Measurements from ENCODE around the gene CD3D.

The CD3D gene

DNA sequence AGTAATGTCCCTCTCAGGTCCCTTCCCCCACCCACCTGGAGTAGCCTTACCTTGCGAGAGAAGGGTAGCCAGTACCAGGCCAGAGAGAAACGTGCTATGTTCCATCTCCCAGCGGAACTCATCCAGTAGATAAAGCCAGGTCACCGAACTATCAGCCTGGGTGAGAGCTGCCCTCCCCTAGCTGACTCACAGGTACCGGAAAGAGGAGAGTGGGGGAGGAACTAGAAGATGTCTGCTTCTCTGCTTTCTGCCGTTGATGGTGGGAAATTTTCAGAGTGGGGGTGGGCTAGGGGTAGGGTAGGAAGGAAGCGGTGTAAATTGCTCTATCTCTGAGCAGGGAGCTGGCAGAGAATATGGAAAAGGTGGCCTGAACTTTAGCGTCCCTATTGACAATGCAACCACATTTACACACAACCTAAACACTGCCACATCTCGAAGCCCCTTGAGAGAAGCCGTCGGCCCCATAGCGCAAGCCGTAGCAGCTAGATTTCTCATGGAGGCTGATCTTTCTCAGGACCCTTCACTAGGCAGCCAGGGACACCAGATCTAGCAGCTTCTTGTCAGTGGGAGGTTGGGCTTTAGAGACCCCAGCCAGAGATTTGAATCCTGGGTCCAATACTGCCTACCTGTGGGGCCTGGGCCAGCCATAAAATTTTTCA, at the start of gene CD3D:
Gene CD3D (minus strand): TSS at position 203 of the 659 bp plus-strand sequence. CDS start 98 bp downstream, at position 105.
- peak; percentile 69 for DNase-seq

DNA sequence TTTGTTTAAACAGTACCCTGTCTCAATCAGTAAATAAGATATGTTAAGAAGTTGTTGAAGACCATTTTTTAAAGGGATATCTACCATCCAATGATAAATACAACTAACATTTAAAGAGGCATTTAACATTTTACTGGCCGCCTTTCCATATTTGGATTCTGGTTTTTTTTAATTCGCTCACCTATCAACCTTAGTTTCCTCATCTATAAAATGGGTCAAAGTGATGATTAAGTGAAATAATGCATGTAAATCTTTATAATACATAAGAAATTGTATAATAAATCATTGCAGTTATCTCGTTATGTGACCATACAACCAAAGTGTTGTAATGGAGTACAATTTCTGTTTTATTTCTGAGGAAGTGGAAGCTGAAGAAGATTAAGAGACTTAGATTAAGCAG, 41.2 kb upstream of the CD3D start:
- DNase-seq, result no peak

DNA sequence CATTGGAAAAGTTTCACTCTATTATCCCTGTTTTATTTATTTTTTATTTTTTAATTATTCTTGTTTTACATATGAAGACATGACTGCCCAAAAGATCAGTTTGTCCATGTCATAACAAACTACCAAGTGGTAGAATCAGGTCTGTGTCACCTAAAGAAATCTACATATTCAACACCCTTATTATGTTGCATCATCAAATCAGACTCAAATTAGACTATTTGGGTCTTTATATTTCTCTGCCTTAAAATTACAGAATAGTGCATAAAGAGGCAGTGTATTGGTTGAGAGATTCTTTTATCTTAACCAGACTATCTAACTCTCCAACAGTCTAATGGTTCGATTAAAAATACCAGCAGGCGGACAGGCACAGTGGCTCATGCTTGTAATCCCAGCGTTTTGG, 40.4 kb upstream of the CD3D start:
- DNase-seq, result no peak

DNA sequence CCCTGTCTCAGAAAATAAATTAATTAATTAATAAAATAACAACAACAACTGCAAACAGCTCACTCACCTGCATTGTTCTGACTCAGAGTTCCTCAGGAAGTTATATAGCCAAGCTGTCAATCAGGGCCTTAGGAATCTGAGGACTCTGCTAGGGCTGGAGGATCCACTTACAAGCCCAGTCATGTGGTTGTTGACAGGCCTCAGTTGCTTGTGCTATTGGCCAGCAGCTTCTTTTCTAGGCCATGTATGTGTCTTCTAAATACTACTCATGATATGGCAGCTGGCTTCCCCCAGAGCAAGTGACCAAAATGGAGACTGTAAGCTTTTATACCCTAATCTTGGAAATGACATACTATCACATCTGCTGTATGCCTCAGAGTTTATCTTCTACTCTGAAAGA, 38.1 kb upstream of the CD3D start:
- DNase-seq, result no peak

DNA sequence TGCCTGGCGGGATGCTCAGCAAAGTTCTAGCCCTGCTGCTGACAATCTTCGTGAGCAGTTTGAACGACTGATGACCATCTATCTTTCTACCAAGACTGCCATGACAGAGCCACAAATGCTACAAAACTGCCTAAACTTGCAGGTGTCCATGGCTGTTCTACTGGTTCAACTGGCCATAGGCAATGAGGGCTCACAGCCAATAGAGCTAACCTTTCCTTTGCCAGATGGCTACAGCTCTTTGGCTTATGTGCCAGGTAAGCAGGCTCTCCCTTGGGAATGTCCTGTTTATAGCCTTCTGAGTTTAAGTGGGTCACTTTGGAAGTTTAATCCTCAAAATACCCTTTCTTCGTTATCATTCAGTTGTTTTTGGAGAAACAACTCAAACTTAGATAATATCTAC, 37.0 kb upstream of the CD3D start:
- DNase-seq, result no peak

DNA sequence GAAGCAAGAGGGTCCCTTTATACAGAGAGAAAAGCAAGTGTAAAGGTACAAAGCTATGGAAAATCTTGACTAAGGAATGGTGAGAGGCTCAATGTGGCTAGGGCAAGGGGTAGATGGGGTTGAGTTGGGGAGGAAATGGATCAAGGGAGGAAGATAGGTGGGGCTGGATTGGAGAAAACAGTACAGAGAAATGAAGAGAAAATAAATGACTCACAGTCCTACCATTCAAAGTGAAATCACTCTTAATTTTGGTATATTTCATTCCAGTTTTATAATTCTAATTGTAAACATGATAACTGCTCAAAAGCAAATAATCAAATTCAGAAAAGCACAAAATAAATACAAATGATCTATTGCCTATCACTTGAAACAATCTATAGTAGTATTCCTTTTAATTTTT, 33.5 kb upstream of the CD3D start:
- no peak for DNase-seq

DNA sequence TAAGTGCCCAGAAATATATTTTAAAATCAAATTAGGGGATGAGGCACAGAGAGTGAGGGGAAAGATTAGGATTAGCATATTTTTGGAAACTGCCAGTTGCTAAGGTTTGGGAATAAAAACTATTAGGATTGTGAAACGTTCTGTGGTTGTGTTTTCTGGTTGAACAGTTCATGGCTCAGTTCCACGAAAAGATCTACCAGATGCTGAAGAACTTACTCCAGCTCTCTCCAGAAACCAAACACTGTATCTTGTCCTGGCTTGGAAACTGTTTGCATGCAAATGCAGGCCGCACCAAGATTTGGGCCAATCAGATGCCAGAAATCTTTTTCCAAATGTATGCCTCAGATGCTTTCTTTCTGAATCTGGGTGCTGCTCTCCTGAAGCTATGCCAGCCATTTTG, 32.2 kb upstream of the CD3D start:
- DNase-seq, result no peak

DNA sequence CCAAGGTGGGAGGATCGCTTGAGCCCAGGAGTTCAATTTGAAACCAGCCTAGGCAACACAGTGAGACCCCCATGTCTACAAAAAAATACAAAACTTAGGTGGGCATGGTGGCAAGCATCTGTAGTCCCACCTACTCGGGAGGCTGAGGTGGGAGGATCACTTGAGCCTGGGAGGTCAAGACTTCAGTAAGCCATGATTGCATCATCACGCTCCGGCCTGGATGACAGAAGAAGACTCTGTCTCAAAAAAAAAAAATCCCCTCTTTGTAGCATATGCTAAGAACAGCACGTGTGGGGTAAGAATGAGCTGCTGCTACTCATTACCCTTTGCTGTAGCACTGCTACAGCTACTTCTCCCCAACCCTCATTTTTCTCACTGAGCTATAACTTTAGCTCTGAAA, 31.4 kb upstream of the CD3D start:
- DNase-seq, result no peak

DNA sequence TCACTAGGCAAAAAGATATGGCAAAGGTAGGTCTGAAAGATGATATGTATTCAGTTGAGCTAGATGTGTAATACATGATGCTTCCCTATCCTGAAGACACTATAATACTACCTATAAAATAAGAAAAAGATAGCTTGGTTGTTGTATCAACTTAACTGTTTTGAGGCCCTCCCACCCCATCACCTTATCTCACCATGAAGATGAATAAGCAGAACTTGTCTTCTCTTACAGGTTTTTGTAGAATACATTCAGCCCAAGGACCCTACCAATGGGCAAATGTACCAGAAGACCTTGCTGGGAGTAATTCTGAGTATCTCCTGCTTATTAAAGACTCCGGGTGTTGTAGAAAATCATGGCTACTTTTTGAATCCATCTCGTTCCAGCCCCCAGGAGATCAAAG, 30.8 kb upstream of the CD3D start:
- no peak for DNase-seq

DNA sequence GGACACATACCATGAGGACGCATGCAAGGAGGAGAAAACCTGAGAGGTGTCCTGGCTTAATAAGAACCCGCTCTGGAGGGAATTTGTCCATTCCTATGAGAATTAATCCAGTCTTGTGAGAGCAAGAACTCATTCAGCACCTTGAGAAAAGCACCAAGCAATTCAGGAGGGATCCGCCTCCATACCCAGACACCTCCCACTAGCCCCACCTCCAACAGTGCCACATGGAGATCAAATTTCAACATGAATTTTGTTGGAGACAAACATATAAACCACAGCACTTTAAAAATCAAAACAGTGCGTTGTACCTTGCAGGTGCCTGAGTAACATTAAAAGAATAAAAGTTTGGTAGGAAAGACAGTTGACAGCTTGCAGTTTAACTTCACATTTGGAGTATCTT, 28.3 kb upstream of the CD3D start:
- no peak for DNase-seq

DNA sequence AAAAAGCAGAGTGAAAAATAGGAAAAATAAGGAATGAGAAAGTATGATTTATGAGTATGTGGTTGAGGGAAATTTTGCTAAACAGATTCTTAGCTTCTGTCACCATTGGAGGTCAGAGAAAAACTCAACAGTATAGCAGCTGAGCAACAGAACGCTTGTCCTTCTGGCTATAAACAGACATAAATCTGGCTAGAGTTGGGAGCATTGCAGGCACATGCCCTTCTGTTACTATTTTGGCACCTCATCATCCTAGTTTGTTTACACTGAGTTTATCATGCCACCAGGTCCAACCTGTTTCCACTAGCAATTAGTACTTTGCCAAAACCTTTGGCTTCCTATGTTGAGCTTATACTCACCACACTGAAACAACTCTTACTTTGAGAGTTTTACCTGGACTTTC, 23.8 kb upstream of the CD3D start:
- DNase-seq, result no peak

DNA sequence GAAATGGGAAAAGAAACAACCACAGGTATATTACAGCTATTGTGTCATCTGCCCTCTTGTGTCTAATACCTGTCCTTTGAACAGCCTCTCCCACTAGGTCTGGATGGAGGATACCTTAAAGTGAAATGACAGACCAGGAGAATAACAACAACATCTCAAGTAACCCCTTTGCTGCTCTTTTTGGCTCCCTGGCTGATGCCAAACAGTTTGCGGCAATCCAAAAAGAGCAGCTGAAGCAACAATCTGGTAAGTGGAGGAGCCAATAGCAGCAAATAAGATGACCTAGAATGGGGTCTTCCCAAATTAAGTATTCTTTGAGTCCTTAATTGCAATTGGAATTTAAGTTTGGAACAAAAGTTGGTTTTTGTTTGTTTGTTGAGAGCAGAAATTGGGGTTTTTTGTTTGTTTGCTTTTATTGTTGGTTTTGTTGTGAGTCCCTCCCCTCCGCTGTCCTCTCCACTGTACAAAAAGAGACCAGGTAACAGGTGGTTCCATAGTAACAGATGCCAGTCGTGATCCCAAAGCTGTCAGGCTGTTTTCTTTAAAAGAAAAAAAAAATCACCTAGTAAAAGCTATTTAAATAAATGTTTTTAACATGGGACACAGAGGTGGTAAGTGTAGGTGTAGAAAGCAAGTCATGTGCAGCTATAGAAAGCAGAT, 22.6 kb upstream of the CD3D start:
- DNase-seq, result no peak

DNA sequence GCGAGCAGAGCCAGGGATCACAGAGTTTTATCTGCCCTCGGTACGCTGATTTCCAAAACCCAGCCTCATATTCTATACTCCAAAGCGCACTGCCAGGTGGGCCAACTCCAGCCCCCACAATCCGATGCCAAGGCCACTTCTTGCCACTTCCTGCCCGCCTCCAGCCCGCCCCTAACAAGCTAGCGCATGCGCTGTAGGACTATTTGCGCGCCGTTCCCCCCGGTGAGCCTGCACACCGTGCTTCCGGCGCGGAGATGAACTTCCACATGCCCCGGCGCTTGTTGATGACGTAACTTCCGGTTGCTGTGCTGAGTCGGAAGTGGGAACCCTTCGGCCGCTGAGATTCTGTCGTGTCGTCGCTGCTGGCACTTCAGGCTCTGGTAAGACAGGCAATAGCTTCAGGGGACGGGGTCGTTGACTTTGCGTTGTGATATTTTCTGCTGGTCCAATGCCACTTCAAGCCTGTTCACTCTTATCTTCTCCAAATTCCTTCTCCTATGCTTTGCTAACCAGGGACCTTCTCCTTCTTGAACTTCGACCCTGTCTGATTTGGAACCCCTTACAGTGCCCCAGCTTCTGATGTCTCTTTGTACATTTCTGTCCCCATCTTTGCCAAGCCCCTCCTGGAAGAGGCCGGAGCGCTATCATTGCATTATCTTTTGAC, 16.9 kb upstream of the CD3D start, which contains the start of gene UBE4A:
Gene UBE4A (plus strand): TSS at position 306 of the 664 bp plus-strand sequence. CDS start 5,481 bp downstream, outside the sequence.
- peak; percentile 98 for DNase-seq

DNA sequence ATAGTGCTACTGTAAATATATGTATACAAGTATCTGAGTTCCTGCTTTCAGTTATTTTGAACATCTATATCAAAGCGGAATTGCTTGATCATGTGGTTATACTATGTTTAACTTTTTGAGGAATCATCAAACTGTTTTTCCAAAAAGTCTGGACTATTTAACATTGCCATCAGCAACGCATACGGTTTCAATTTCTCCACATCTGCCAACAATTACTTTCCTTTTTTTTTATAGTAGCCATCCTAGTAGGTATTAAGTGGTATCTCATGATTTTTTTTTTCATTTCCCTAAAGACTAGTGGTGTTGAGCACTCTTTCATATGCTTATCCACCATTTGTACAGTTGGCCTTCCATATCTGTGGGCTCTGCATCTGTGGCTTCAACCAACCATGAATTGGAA, 15.6 kb upstream of the CD3D start:
- DNase-seq, result no peak

DNA sequence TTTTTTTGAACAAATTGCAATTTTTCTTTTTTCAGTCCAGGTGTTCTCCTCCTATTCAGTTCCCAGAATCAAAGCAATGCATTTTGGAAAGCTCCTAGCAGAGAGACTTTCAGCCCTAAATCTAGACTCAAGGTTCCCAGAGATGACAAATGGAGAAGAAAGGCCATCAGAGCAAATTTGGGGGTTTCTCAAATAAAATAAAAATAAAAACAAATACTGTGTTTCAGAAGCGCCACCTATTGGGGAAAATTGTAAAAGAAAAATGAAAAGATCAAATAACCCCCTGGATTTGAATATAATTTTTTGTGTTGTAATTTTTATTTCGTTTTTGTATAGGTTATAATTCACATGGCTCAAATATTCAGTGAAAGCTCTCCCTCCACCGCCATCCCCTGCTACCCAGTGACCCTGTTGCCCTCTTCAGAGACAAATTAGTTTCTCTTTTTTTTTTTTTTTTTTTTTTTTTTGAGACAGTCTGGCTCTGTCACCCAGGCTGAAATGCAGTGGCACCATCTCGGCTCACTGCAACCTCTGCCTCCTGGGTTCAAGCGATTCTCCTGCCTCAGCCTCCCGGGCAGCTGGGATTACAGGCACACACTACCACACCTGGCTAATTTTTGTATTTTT, 10.7 kb upstream of the CD3D start:
- DNase-seq, result no peak

DNA sequence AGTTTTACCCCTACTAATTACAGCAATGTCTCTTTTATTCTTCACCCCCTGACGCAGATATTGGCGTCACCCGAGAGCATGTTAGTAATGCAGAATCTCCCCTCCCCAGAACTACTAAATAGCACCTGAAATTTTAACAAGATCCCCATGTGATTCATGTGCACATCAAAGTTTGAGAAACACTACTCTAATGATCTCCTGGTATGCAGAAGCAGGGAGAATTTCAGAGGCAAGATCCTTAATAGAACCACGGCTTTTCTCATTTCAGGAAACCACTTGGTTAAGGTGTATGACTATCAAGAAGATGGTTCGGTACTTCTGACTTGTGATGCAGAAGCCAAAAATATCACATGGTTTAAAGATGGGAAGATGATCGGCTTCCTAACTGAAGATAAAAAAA, 7.0 kb upstream of the CD3D start:
- no peak for DNase-seq

DNA sequence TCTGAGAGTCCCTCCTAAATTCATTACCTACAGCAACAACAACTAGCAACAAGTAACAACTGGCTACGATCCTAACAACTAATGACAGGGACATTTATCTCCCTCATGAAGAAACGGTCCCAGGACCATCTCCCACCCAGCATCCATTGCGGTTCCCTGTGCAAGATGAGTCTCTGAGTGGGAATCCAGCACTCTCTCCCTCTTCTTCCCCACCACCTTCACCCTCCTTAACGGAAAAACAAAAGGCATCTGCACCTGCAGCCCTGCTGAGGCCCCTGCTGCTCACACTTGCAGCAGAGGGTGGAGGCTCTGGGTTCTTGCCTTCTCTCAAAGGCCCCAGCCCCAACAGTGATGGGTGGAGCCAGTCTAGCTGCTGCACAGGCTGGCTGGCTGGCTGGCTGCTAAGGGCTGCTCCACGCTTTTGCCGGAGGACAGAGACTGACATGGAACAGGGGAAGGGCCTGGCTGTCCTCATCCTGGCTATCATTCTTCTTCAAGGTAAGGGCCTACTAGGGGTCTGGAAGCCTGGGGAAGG, 1.5 kb upstream of the CD3D start, which contains the start of gene CD3G:
Gene CD3G (plus strand): TSS at position 364 of the 535 bp plus-strand sequence. CDS start 80 bp downstream, at position 444.
- peak; percentile 78 for DNase-seq

DNA sequence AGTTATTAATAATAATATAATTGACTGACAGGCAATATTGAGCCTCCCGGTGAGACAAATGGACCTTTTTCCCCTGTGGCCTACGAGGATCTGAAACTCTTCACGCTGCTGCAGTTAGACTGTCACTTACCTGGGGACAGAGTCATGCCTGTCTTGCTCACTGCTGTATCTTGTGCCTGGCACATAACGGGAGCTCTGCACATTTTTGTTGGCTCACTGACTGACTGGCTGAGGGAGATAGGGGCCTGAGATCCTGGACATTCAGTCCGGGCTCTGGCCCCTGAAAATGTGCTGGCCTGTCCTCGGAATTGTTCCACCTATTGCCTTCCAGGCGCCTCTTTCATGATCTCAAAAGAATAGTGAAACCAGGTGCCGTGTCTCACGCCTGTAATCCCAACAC, 743 bp upstream of the CD3D start:
- DNase-seq, result peak; percentile 23

DNA sequence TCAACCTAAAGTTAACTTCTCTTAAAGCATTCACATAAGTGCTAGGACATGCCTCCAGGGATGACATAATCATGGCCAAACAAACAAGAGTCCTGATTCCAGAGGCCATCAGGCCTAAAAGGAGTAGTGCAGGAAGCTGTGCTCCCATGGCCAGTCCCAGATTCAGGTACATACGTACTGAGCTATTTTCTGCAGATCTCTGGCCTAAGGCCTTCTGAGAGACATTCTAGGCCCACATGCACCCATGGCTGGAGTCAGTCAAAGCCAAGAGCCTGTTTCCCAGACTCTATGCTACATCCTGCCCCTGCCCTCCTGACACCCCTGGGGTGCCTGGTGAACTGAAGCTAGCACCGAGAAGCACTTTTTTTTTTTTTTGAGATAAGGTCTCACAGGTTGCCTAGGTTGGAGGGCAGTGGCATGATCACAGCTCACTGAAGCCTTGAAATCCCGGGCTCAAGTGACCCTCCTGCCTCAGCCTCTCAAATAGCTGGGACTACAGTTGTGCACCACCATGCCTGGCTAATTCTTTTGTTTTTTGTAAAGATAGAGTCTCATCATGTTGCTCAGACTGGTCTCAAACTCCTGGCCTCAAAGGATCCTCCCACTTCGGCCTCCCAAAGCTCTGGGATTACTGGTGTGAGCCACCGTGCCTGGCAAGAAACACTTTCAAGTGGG, 553 bp downstream of the CD3D start:
- DNase-seq, result no peak

DNA sequence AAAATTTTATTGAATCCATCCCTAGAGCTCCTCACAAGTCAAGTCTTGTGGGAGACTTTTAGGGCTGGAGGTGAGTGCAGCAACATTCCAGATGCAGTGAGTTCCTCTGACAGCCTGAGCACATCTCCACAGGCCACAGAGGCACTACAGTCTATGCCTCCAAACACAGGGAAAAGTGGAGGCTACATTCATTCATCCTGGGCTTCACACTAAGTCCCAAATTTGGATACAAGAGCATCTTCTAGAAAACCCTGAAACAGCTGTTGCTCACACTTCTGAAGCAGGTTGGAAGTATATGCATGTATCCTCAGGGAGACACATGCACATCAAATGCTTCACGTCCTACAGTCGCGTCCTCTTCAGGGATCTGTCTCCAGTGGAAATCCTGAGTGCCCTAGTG, 1.2 kb downstream of the CD3D start:
- DNase-seq, result no peak

DNA sequence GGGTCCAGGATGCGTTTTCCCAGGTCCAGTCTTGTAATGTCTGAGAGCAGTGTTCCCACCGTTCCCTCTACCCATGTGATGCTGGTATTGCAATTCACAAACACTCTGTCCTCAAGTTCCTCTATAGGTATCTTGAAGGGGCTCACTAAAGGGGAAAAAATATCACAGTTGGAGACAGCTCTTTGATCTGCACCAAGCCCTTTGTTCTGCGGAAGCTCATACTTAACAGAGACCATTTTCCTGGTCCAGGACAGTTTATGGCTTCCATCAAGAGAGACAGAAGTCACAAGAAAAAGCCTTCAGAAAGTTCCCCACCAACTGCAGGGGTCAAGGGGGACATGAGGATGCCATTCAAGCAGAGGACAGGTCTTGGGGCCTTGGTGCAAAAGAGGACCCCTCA, 2.1 kb downstream of the CD3D start:
- DNase-seq, result no peak

DNA sequence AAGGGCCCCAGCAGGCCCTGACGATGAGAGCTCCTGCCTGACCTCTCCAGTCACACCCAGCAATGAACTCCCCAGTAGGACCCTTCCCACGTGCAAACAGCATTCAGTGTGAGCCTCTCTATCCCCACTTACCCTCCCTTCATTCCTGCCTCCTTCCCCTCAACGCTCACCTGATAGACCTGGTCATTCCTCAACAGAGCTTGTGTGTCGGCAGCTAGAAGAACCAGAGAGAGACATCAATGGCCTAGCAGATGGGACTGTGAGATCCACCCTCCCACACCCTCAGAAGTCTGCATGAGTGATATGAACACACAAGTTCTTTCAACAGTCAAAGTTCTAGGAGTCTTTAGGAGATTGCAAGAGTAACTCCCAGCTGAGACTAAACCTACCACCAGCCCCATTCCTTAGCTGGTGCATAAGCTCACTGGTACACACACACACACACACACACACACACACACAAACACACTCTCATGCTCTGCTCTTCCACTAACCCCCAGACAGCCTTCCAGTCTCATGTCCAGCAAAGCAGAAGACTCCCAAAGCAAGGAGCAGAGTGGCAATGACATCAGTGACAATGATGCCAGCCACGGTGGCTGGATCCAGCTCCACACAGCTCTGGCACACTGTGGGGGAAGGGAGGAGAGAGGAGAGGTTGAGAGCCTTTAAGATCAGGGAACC, 3.1 kb downstream of the CD3D start:
- DNase-seq, result peak; percentile 19

All from activated CD4-positive, alpha-beta T cell treated with anti-CD3 and anti-CD28 coated beads, Interleukin-2, amount 50 U/mL, for 1 hour (primary cell).